ENCODE results near the gene DCST2. TPM values are rescaled to one million over a fixed set of nuclear protein-coding genes. Genes with fewer than 3 reads are reported as not detected.
A peak's percentile ranks its signal among the peaks of the same experiment; 100 is the strongest.

Gene DCST2
- total RNA-seq, 1 donor from 2014 or later = 0.41 TPM

GRCh38 chr1:155026154-155026553 lies 7.4 kb downstream of the DCST2 start:
- no peak for DNase-seq

- DNase-seq = no peak
These were observed 9.3 kb downstream of the DCST2 start for GRCh38 chr1:155024315-155024714.

GRCh38 chr1:155023627-155024026 lies 10.0 kb downstream of the DCST2 start:
- no peak for DNase-seq

- no peak for DNase-seq
These were observed 10.7 kb downstream of the DCST2 start for GRCh38 chr1:155022927-155023236.

- DNase-seq = no peak
These were observed 11.2 kb downstream of the DCST2 start for GRCh38 chr1:155022136-155022926.

- no peak for DNase-seq
These were observed 14.0 kb downstream of the DCST2 start for GRCh38 chr1:155019377-155020245.

GRCh38 chr1:155018617-155019348 lies 14.8 kb downstream of the DCST2 start:
- no peak for DNase-seq

- no peak for DNase-seq
These were observed 15.7 kb downstream of the DCST2 start for GRCh38 chr1:155017946-155018316.

- peak; percentile 93 for DNase-seq
These were observed 16.3 kb downstream of the DCST2 start for GRCh38 chr1:155017041-155017945.

- DNase-seq = no peak
These were observed 17.2 kb downstream of the DCST2 start for GRCh38 chr1:155016231-155016831.

- no peak for DNase-seq
These were observed 17.9 kb downstream of the DCST2 start for GRCh38 chr1:155015527-155016230.

- no peak for DNase-seq
These were observed 18.7 kb downstream of the DCST2 start for GRCh38 chr1:155014709-155015508.

- no peak for DNase-seq
These were observed 19.9 kb downstream of the DCST2 start for GRCh38 chr1:155013632-155014031.

GRCh38 chr1:155012776-155013602 lies 20.6 kb downstream of the DCST2 start:
- no peak for DNase-seq

- peak; percentile 73 for DNase-seq
These were observed 21.5 kb downstream of the DCST2 start for GRCh38 chr1:155012026-155012546.

- no peak for DNase-seq
These were observed 22.1 kb downstream of the DCST2 start for GRCh38 chr1:155011437-155012025.

GRCh38 chr1:155011004-155011416 lies 22.6 kb downstream of the DCST2 start:
- DNase-seq = no peak

All from tongue (tissue), 2 donors.